GM12891 (cell line): ENCODE data around the gene IL32.

Experiments
- PAX5 ChIP-seq: IDR thresholded peaks from 2 replicates; pipeline ENCODE4 v1.6.1; 2011; ENCODE audit warnings: low read length, moderate library complexity, mild to moderate bottlenecking; ENCODE audit not compliant: insufficient read depth, severe bottlenecking
- POLR2A ChIP-seq: IDR thresholded peaks from 2 replicates; pipeline ENCODE4 v1.6.1; 2011; ENCODE audit warnings: low read depth, low read length, control low read depth
- POLR2AphosphoS5 ChIP-seq: IDR thresholded peaks from 2 replicates; pipeline ENCODE4 v1.6.1; 2011; ENCODE audit warnings: low read depth, low read length, control low read depth
- POU2F2 ChIP-seq: IDR thresholded peaks from 2 replicates; pipeline ENCODE4 v1.6.1; 2011; ENCODE audit warnings: low read depth, mild to moderate bottlenecking, control low read depth, low read length, moderate library complexity
- TAF1 ChIP-seq: IDR thresholded peaks from 2 replicates; pipeline ENCODE4 v1.6.1; 2011; ENCODE audit warnings: low read depth, low read length, control low read depth

- TF ChIP-seq POLR2AphosphoS5, result peak; percentile 85
- TF ChIP-seq POLR2A, result peak; percentile 82
- peak; percentile 37 for TF ChIP-seq PAX5
- 0 out of 2 replicates have a peak, but pooled peaks have one; percentile 32 for TF ChIP-seq POU2F2
- no peak; the same call in 1 of the 2 replicates for TF ChIP-seq TAF1
These were observed 41.6 kb upstream of the IL32 start, which contains the start of the genes HCFC1R1 and THOC6 for GRCh38 chr16:3023669-3024478.
